ENCODE results near the gene STK31.

GRCh38 chr7:23709081-23709750 is 803 bp upstream of the STK31 start:
- TF ChIP-seq CTCF (IDR thresholded peaks at IDR 0.05) (no peak), POLR2A (IDR thresholded peaks at IDR 0.05) (no peak)
